ENCODE results near the gene C22orf15. TPM values are rescaled to one million over a fixed set of nuclear protein-coding genes. Genes with fewer than 3 reads are reported as not detected.

The C22orf15 gene
- total RNA-seq, 1 experiment from 2014 or later, result 0.81 TPM

DNA sequence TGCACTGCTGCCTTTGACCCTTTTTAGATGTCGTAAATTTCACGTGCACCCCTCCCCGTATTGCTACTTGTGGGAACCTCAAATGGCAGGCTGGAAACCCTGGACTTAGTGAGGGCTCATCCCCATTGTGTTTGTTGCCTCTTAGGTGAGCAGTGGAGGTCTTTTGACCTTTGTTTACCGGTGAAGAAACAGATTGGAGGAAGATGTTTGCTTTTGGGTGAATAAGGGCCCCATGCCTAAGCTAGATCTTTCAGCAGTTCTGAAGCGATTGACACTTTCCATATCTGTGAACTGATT, 24.8 kb downstream of the C22orf15 start:
- H2BK5ac ChIP-seq (ENCODE audit: insufficient read length, low read length), result no peak overlapping the region
- no peak overlapping the region for H3K4ac ChIP-seq (ENCODE audit: low read depth, low read length)
- H3K36me3 Mint-ChIP-seq (ENCODE audit: insufficient read depth in 1 of 3, low read depth in 3 of 3), result peaks cover 2 to 17% (median 16%) of the 10 kb centered on the region in 3 experiments; a peak in 6 of 7 replicates
- no peak overlapping the region for H3T11ph ChIP-seq (ENCODE audit: low read length)
- no peak overlapping the region for H3K23ac ChIP-seq (ENCODE audit: insufficient read length, low read depth, low read length)
- no peak overlapping the region for H3K18ac ChIP-seq (ENCODE audit: insufficient read length, low read depth, low read length)
- no CpG with 5 or more reads among the region's 5 CpGs for WGBS (ENCODE audit: extremely low coverage, insufficient read length, low lambda C conversion rate)
- H2BK15ac ChIP-seq (ENCODE audit: low read depth, low read length), result no peak overlapping the region
- H3K79me1 ChIP-seq (ENCODE audit: insufficient read depth, low read depth, low read length, poor library complexity, severe bottlenecking), result no peaks in the 10 kb centered on the region
- H3K9me3 Mint-ChIP-seq, result no peaks in the 10 kb centered on the region
- no peak for DNase-seq
- no peak overlapping the region for H4K8ac ChIP-seq (replicated peaks; ENCODE audit: insufficient read length, low read depth, low read length)
- H3K14ac ChIP-seq (ENCODE audit: insufficient read depth, low read length), result no peak overlapping the region
- peak overlapping the region; percentile 70 for H3K4me2 ChIP-seq (ENCODE audit: insufficient read depth, insufficient read length, low read length)
- no peak overlapping the region for H2AK5ac ChIP-seq (ENCODE audit: insufficient read length, low read length)
- peaks cover 16% of the 10 kb centered on the region; the same call in 1 of the 2 replicates for H3K79me2 ChIP-seq (ENCODE audit: insufficient read depth, low read length)
- peak overlapping the region; percentile 75 for H3K9ac ChIP-seq (ENCODE audit: extremely low read depth, insufficient read length, low read length)
- peaks cover 22 to 30% of the 10 kb centered on the region in 2 experiments for H3K4me1 Mint-ChIP-seq
- no peaks in the 10 kb centered on the region for H3K27me3 Mint-ChIP-seq (ENCODE audit: low read depth)
- H3K9me3 ChIP-seq (ENCODE audit: control insufficient read depth, low read depth, low read length), result no peaks in the 10 kb centered on the region
- no peak overlapping the region for H4K5ac ChIP-seq (ENCODE audit: insufficient read length, low read depth, low read length)
- no peak overlapping the region for H3K27ac ChIP-seq (ENCODE audit: insufficient read length, low read depth, low read length)
- no peak overlapping the region for H2BK12ac ChIP-seq (ENCODE audit: insufficient read length, low read depth, low read length)
- H3K27me3 ChIP-seq (ENCODE audit: insufficient read depth, low read length), result no peaks in the 10 kb centered on the region
- no peak overlapping the region for H2AFZ ChIP-seq (ENCODE audit: low read length)
- H4K91ac ChIP-seq (ENCODE audit: insufficient read length, low read depth, low read length), result no peak overlapping the region
- H2BK20ac ChIP-seq (ENCODE audit: low read depth, low read length, poor library complexity, severe bottlenecking), result no peak overlapping the region
- H3K4me1 ChIP-seq (ENCODE audit: insufficient read depth, low read length), result peaks cover 2% of the 10 kb centered on the region; the same call in 1 of the 2 replicates
- no peaks in the 10 kb centered on the region for H4K20me1 ChIP-seq (ENCODE audit: control insufficient read depth, insufficient read depth, insufficient read length)
- H2BK120ac ChIP-seq (ENCODE audit: low read depth, low read length, poor library complexity, severe bottlenecking), result no peak overlapping the region
- peak overlapping the region; percentile 78 to 88 (median 83); a peak in 6 of 7 replicates for H3K27ac Mint-ChIP-seq
- H3K4me3 Mint-ChIP-seq, result peak overlapping the region; percentile 88 to 95
- H3K56ac ChIP-seq (ENCODE audit: insufficient read length, low read depth, low read length), result no peak overlapping the region
- peaks cover 2% of the 10 kb centered on the region for H3K23me2 ChIP-seq (ENCODE audit: insufficient read length, low read depth, low read length, poor library complexity, severe bottlenecking)
- TF ChIP-seq, protein P1, sequence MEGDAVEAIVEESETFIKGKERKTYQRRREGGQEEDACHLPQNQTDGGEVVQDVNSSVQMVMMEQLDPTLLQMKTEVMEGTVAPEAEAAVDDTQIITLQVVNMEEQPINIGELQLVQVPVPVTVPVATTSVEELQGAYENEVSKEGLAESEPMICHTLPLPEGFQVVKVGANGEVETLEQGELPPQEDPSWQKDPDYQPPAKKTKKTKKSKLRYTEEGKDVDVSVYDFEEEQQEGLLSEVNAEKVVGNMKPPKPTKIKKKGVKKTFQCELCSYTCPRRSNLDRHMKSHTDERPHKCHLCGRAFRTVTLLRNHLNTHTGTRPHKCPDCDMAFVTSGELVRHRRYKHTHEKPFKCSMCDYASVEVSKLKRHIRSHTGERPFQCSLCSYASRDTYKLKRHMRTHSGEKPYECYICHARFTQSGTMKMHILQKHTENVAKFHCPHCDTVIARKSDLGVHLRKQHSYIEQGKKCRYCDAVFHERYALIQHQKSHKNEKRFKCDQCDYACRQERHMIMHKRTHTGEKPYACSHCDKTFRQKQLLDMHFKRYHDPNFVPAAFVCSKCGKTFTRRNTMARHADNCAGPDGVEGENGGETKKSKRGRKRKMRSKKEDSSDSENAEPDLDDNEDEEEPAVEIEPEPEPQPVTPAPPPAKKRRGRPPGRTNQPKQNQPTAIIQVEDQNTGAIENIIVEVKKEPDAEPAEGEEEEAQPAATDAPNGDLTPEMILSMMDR (conservative IDR thresholded peaks at IDR 0.05), result no peak
